ENCODE measurements around the gene KRTDAP.

KRTDAP gene

DNA sequence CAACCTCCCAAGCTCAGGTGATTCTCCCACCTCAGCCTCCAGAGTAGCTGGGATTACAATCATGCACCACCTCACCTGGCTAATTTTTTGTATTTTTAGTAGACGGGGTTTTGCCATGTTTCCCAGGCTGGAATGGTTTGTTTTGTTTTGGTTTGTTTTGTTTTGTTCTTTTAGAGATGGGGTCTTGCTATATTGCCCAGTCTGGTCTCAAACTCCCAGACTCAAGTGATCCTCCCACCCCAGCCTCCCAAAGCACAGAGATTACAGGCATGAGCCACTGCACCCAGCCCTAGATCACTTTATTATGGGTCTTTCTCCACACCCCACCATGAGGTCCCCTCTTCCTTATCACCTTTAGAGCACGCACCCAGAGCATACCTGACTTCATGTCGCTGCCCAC is 8.0 kb upstream of the KRTDAP start:
- DNase-seq (ENCODE audit: low read depth): no peak
- H3K4me3 ChIP-seq (ENCODE audit: low read depth, low read length): no peak overlapping the region
- TF ChIP-seq, protein P1, sequence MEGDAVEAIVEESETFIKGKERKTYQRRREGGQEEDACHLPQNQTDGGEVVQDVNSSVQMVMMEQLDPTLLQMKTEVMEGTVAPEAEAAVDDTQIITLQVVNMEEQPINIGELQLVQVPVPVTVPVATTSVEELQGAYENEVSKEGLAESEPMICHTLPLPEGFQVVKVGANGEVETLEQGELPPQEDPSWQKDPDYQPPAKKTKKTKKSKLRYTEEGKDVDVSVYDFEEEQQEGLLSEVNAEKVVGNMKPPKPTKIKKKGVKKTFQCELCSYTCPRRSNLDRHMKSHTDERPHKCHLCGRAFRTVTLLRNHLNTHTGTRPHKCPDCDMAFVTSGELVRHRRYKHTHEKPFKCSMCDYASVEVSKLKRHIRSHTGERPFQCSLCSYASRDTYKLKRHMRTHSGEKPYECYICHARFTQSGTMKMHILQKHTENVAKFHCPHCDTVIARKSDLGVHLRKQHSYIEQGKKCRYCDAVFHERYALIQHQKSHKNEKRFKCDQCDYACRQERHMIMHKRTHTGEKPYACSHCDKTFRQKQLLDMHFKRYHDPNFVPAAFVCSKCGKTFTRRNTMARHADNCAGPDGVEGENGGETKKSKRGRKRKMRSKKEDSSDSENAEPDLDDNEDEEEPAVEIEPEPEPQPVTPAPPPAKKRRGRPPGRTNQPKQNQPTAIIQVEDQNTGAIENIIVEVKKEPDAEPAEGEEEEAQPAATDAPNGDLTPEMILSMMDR (IDR thresholded peaks at IDR 0.05; ENCODE audit: control insufficient read depth, extremely low read depth, insufficient read depth): no peak

DNA sequence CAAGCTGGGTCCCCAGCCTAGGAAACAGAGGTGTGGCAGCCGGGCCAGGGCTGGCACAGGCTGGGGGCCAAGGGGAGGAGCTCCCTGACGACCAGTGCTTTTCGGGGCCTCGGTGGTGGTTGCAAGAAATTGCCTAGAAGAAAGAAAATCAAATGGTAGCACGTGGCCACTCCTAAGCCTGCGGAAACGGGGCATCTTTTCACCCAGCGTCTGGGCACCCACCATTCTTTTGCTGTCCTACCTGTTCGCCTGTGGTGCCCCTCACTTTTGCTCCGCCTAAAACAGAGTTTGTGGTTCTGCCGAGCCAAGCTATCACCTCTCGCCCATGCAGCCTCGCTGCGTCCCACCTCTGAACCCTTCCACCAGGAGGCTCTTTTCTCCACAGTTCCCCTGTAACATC is 7.1 kb upstream of the KRTDAP start:
- TF ChIP-seq, protein P1 (IDR thresholded peaks at IDR 0.05; ENCODE audit: control insufficient read depth, extremely low read depth, insufficient read depth): no peak
- no peak for DNase-seq (ENCODE audit: low read depth)
- H3K4me3 ChIP-seq (ENCODE audit: low read depth, low read length): no peak overlapping the region

DNA sequence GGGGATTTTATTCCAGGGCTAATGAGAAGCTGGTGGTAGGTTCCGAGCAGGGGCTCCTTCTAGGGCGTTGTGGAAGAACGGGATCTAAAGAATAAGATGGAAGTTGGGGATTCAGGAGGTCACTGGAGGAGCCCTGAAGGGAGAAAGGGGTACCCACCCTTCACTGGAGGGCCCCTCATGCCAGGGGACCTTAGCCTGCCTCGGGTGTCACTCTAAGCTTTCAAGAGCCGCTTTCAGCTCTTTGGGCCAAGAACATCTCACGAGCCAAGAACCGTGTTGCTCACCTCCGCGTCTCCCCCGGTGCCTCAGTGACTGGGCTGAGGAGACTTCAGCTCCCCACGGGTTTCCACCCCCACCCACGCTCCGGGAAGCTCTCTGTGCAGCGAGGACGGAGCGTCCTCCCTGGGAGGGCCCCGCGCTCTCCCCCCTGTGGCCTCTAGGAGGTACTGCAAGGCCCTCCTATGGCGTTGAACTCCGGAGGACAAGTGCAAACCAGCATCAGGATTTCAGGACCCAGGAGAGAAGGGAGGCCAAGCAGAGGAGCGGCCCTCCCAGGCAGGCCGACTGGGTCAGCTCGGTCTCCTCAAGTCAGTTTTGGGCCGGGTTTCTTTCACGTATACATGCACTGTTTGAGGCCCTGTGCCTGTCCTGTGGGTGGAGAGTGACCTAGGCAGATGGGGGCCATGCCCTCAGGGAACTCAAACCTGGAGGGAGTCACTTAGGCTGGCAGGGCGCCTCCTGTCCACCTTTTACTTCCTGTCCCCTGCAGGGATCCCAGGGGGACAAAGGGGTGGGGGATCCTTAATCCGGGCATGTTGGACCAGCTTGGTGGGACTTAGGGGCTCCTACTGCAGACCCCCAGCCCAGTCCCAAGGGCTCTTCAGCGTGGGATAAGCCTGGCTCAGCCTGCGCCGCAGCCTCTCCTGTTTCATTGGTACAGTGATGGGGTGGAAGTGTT is 5.1 kb upstream of the KRTDAP start:
- TF ChIP-seq, protein P1 (IDR thresholded peaks at IDR 0.05; ENCODE audit: control insufficient read depth, extremely low read depth, insufficient read depth): peak; percentile 91
- no peak overlapping the region for H3K4me3 ChIP-seq (ENCODE audit: low read depth, low read length)
- peak; percentile 32 for DNase-seq (ENCODE audit: low read depth)

DNA sequence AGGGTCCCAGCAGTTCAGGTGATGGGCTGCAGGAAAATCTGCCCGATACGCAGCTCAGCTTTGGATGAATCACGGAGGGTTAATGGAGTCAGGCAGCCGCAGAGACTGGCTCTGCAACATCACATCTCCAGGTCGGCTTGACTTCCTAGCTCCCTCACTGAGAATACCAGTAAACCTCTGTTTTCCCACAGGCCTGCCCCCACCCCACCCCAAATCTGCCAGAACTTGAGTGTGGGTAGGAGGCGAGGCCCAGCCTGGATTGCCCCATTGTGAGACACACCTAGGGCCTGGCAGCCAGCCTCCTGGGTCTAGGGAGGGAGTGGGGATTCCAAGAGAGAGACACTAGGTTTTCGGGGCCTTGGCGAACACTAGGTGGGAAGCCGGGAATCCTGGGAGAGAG is 3.7 kb upstream of the KRTDAP start:
- TF ChIP-seq, protein P1 (IDR thresholded peaks at IDR 0.05; ENCODE audit: control insufficient read depth, extremely low read depth, insufficient read depth): no peak
- DNase-seq (ENCODE audit: low read depth): no peak
- no peak overlapping the region for H3K4me3 ChIP-seq (ENCODE audit: low read depth, low read length)

DNA sequence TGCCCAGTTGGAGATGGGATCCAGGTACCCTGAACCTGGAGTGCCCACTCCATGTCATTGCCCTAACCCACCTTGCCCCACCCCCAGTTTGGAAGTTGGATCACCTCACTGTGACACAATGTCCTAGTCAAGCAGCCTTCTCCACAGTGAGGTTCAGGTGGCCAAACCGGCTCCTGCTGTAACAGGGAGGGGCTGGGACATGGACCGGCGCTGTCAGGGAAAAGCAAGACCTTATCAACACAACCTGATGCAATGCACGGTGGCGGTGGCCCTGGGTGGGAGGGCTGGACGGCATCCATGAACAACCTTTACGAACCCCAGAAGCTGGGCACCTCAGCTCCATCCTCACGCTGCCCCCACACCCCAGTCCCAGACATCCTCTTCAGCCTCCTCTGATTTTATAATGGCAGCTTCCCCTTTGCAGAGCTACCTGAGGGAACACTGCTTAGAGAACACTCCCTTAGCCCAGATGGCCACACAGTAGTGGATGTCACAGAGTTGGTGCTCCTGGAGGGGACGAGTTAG is 1.6 kb upstream of the KRTDAP start:
- no peak overlapping the region for H3K4me3 ChIP-seq (ENCODE audit: low read depth, low read length)
- DNase-seq (ENCODE audit: low read depth): no peak
- TF ChIP-seq, protein P1 (IDR thresholded peaks at IDR 0.05; ENCODE audit: control insufficient read depth, extremely low read depth, insufficient read depth): no peak

DNA sequence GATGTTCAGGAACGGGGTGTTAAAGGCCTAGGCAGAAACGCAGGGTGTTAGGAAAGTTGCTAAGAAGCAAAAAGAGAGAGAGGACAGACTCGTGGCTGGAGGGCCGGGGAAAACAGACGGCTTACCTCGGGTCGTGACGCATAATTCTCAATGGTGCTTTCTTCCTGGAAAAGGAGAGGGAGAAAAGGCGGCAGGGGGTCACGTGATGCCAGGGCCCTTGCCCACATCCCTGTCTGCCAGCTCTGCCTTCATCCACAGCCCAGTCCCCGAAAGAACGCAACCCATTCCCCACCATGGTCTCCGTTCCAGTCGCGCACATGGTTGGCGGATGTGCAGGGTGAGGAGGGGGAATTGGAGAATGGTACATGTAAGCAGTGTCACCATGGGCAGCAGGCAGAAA is 1.6 kb downstream of the KRTDAP start:
- no peak for DNase-seq (ENCODE audit: low read depth)
- no peak overlapping the region for H3K4me3 ChIP-seq (ENCODE audit: low read depth, low read length)
- TF ChIP-seq, protein P1 (IDR thresholded peaks at IDR 0.05; ENCODE audit: control insufficient read depth, extremely low read depth, insufficient read depth): no peak

All from LNCaP clone FGC (cell line).